SK-MEL-5 (cell line): ENCODE data around the gene PILRA. TPM values are rescaled to one million over a fixed set of nuclear protein-coding genes. Genes with fewer than 3 reads are reported as not detected.

Experiments
- DNase-seq: peaks from one replicate; pipeline ENCODE4 v3.0.0-alpha.2; 2016; ENCODE audit warnings: low read depth, low spot score
- in situ Hi-C: cut with HindIII; loops from 2 replicates; pipeline ENCODE4 v1.10.0; 2016; ENCODE audit warnings: low sequenced_read_pairs, high pct_unique_total_duplicates, low pct_unique_long_range_greater_than_20kb
- total RNA-seq: library from RNA; depleted of rRNA; stranded (reverse); fragments of >200 nt; shearing (Covaris generic); gene quantifications from 2 replicates; pipeline ENCODE4 v1.2.3, GENCODE V29; 2014

The PILRA gene
- total RNA-seq, 1 experiment from 2014 or later: not detected

DNA sequence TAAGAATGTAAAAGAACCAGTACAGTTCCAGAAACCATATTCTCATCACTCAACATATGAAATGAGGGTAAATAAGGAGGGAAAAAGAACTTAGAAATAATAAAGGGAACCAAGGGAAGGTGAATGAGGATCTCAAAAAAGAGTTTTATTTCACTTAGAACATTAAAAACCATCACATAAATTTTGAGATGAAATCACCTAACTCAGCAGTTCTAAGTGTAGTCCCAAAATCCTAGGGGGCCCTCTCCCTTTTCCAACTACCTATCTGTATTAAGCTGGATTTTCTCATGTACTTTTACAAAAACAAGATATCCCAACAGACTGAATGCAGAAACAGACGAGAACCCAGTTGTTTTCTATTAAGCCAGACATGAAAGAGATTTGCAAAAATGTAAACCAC is 52.1 kb downstream of the PILRA start:
- in situ Hi-C loops: no loop called here
- DNase-seq: no peak

DNA sequence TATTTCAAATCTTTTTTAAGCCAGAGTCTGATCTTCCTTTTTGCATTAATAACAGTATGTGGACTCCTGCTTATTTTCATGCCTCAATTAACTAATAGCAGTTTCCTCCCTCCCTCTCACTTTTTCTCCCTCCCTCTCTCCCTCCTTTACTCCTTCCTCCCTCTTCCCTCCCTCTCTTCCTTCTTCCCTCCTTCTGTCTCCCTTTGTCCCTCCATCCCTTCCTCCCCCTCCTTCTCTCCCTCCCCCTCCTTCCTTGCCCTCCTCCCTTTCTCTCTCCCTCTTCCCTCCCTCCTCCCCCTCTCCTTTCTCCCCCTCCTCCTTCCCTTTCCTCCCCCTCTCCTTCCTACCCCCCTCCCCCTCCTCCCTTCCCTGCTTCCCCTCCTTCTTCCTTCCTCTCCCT is 53.2 kb downstream of the PILRA start:
- in situ Hi-C loops: no loop called here
- DNase-seq: no peak

DNA sequence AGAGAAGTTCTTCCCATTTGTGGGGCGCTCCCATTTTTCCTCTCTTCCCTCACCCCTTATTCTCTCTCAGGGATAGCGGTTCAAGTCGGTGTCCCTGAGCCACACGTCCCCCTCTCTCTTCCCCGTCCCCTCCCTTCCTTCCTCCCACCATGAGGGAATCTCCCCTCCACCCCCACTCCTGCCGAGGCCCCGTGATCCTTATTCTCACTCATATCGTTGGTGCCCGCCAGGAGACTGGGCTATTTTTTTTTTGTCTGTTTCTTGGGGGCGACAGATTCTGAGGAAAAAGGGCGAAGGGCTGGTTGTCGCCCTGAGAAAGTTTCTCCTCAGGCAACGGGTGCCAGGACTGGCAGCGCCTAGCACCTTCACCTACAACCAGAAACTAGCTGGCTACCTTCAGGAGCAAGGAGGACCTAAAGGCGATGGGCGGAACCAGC is 54.5 kb downstream of the PILRA start:
- in situ Hi-C loops: no loop called here
- DNase-seq: no peak

DNA sequence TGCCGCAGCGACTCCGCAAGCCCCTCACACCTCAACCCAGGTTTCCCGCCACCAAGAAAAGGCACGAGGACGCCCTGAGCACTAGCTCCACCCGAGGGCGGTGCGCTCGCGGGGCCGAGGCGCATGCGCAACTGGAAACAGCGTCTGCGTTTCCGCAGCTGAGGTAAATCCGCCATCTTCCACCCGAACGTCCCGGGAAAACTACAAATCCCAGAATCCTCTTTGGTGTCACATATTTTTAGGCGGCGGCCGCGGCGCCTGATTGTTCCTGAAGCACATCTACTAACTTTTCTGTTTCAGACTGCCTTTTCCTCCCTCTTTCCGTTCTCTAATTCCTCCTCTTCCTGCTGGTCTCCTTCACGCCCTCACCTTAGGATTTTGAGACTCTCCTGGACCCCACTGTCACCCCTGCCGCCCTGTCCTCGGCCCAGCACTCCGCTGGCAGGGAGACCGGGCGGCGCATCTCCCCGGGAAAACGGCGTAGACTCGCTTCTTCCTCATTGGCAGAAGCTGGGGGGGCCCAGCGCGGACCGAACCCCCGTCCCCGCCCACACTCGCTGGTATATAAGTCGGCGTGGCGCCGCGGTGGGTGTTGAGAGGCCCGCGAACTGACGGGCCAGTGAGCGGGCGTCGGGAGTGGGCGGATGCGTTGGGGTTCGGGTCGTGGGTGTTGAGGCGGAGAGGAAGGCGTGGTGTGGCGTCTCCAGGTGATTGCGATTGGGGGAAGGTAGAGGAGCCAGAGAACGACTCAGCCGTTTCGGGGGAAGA is 55.1 kb downstream of the PILRA start, which contains the start of gene ZCWPW1:
Gene ZCWPW1 (minus strand): TSS at position 505 of the 768 bp plus-strand sequence. CDS start 8,054 bp downstream, outside the sequence.
- in situ Hi-C loops: no loop called here
- peak; percentile 98 for DNase-seq

DNA sequence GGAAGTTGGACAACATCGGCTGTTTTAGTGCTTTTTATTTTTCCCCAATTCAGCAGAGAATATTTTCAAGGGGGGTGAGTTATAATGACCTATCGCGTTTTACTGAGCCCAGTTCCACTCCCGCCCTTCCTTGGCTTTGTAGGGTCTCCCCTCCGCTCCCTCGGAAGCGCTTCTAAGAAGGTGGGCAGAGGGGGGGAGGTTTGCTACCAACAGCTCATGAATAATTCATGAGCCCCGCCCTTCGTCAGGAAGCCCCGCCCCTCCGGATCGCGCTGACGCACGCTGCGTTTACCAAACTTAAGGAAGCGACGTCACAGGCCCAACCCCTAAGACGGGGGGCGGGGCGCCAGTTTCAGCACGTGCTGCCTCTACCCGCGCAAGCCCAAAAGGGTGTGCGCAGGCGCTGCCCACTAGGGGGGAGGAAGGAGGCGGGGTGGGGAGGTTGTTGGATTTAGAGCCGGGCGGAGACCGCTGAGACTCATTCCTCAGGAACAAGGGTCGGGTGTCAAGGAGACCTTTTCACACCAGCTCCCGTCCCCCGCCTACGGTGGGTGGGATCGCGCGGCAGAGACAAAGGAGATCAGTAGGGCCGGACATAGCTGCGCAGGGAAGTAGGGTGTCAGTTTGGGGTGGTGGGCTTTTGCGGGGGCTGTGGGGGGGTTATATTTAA is 55.8 kb downstream of the PILRA start:
- DNase-seq: peak; percentile 100
- in situ Hi-C loops: no loop called here

DNA sequence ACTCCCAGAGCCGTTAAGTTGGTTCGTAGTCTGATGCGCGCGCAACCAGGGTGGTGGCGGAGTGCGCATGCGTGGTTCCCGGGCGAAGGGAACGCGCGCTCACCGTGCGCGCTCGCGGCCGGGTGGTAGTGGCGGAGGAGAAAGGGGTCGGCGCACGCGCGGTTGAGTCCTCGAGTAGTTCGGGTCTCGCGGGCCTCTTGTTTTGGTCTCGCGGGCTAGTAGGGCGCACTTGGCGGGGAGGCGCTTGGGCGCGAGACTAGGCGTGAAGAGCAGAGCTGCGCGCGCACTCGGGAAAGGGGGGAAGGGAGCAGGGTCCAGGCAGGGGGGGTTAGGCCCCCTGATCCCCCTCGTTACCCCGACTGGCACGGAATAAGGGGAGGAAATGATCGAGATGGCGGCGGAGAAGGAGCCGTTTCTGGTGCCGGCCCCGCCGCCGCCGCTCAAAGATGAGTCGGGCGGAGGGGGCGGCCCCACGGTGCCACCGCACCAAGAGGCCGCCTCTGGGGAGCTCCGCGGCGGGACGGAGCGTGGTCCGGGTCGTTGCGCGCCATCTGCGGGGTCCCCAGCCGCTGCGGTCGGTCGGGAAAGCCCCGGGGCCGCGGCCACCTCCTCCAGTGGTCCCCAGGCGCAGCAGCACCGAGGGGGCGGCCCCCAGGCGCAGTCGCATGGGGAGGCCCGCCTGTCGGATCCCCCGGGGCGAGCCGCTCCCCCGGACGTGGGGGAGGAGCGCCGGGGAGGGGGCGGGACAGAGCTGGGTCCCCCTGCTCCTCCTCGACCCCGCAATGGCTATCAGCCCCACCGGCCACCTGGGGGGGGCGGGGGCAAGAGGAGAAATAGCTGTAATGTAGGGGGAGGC is 56.6 kb downstream of the PILRA start, which contains the start of gene MEPCE:
Gene MEPCE (plus strand): TSS at position 195 of the 856 bp plus-strand sequence. CDS start 188 bp downstream, at position 383.
- peak; percentile 99 for DNase-seq
- in situ Hi-C loops: no loop called here

DNA sequence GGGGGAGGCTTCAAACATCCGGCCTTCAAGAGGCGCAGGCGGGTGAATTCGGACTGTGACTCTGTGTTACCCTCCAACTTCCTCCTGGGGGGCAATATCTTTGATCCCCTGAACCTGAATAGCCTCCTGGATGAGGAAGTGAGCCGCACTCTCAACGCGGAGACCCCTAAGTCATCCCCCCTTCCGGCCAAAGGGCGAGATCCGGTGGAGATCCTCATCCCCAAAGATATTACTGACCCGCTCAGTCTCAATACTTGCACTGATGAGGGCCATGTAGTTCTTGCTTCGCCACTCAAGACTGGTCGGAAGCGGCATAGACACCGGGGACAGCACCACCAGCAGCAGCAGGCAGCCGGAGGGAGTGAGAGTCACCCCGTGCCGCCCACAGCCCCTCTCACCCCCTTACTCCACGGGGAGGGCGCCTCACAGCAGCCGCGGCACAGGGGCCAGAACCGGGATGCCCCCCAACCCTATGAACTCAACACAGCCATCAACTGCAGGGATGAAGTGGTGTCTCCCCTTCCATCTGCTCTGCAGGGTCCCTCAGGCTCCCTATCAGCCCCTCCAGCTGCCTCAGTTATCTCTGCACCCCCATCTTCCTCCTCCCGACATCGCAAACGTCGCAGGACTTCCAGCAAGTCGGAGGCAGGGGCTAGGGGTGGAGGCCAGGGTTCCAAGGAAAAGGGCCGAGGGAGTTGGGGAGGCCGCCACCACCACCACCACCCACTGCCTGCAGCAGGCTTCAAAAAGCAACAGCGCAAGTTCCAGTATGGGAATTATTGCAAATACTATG is 57.4 kb downstream of the PILRA start:
- DNase-seq: no peak
- in situ Hi-C loops: no loop called here

DNA sequence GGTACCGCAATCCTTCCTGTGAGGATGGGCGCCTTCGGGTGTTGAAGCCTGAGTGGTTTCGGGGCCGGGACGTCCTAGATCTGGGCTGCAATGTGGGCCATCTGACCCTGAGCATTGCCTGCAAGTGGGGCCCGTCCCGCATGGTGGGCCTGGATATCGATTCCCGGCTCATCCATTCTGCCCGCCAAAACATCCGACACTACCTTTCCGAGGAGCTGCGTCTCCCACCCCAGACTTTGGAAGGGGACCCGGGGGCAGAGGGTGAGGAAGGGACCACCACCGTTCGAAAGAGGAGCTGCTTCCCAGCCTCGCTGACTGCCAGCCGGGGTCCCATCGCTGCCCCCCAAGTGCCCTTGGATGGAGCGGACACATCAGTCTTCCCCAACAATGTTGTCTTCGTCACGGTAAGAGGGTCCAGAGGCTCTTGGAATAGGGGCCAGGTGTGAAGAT is 58.0 kb downstream of the PILRA start:
- in situ Hi-C loops: no loop called here
- no peak for DNase-seq

DNA sequence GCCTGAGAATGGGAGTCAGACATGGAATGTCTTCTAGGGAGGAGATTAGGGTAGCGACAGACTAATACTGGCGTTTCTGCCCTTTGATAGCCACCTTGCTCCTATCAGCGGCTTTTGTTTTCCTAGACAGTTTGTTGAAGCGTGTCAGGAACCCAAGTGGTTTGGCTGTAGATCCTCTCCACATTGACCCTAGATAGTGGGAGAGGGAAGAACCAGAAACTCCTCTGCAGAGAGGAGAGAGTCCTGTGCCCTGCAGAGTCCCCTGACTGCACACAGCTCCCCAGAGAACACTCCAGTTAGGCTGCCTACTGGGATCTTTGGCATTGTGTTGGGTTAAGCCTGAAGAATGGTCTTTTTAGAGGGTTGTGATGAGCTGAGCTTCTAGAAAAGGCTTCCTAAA is 58.8 kb downstream of the PILRA start:
- in situ Hi-C loops: no loop called here
- DNase-seq: no peak

DNA sequence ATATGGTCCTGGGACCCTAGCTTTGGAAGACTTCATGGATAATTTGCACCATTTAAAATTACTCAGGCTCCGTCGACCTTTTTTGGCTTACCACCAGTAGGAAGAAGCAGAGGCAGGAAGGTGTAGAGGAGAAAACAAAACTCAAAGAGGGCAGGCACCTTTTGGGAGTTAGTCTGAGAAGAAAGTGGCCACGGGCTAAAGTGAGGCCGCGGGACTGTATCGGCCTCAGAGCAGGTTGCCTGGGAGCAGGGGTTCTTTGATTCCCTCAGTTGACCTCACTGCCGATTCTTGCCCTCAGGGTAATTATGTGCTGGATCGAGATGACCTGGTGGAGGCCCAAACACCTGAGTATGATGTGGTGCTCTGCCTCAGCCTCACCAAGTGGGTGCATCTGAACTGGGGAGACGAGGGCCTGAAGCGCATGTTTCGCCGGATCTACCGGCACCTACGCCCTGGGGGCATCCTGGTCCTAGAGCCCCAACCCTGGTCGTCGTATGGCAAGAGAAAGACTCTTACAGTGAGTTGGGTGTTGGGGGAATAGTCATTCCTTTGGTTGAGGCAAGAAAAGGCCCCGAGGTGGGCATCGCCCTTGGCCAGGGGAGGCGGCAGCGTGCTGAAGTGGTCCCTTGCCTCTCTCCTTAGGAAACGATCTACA is 59.5 kb downstream of the PILRA start:
- no peak for DNase-seq
- in situ Hi-C loops: no loop called here

DNA sequence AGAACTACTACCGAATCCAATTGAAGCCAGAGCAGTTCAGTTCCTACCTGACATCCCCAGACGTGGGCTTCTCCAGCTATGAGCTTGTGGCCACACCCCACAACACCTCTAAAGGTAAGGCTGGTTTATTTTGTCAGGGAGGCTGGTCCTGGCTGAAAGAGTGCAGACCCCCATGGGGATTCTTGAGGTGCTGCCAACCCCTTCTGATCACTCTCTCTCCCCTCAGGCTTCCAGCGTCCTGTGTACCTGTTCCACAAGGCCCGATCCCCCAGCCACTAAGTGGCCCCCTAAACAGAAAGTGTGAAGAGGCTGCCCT is 59.9 kb downstream of the PILRA start:
- no peak for DNase-seq
- in situ Hi-C loops: no loop called here

DNA sequence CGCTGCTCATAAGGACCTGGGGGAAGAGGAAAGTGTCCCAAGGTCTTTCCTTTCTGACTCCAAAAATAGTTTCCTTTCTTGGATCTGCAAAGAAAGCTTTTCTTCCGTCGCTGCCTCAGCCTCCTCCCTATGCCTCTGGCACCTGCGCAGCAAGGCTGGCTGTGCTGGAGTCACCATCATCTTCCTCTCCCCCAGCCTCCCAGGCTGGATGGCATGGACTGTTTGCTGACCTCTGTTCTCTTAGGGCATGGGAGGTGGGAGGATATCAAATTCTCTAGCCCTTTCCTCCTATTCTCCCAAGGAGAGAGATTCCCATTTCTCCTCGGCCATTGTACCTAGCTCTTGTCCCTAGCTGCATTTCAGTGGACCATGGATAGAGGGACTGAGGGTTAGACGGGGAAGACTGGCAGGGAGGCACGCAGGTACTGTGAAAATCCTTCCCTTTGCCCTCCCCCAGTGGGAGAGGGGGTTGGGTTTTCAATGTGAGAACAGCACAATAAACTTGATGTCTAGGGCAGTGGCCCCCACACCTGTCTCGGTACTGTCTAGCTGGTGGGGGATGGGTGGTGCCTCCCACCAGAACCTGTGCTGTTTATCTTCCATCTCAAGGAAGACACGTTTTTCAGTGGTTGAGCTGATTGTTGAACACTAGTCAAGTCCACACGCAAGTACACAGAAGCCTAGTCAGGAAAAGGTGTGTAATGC is 60.5 kb downstream of the PILRA start:
- no peak for DNase-seq
- in situ Hi-C loops: no loop called here

DNA sequence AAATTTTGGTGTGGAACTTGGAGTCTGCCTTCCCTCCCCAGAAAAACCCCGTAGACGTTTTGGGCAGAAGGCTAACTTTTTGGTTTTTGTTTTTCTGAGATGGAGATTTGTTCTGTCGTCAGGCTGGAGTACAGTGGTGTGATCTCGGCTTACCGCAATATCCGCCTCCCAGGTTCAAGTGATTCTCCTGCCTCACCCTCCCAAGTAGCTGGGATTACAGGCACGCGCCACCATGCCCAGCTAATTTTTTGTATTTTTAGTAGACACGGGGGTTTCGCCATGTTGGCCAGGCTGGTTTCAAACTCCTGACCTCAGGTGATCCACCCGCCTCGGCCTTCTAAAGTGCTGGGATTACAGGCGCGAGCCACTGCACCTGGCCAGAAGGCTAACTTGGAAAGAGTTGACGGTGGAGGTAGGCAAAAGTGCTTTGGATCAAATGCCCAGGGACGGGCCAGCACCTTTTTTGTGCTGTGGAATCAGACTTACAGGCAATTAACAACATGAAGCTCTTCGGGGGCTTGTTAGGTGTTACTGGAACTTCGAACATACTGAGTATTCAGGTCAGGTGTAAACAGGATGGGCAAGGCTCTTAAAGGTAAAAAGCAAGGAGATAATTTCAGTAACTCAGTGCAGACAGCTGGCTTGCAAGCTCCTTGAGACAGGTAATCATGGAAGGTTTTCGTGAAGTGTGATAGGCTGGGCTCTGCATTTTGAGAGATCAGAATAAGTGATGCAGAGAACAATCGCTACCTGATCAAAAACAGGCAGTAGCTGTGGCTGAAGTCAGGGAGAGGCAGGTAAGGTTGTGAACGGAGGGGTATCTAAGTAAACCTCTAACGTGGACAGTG is 61.2 kb downstream of the PILRA start:
- in situ Hi-C loops: no loop called here
- no peak for DNase-seq

DNA sequence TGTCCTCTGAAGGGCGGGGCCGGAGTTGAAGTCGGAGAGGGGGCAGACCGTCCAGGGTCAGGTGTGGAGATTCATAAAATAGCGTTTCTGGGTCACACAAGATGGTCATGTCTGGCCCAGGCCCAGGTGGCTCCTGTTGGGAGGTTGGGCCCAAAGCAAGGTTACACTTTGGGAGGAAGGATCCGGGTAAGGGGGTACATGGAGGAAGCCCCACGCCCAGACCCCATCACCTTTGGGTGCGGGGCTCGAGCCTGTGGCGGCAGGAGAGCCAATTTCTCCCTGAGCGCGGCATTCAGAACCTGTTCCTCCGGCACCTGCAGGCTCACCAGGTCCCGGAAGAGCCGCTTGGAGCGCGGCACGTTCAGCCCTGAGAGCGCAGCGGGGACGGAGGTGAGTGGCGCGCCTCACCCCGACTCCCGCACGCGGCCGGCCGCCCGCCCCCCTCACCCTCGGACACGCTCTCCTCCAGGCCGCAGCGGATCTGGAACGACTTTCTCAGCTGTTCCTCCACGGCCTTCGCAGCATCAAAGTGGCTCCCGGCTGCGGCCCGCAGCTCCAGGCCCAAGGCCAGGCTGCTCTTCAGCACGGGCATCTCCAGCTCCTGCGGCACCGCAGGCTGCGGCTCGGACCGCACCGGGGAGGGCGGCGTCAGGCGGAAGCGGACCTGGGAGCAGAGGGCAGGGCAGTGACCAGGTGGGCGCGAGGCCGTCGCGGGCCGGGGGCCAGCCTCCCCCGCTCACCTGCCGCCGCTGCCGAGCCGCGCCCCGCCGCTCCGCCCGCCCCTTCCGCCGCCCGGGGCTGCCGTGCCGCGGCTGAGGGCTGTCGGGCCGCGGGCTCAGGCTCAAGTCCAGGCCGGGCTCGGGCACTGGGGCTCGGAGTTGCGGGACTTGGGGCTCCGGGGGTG is 62.4 kb downstream of the PILRA start:
- DNase-seq: no peak
- in situ Hi-C loops: no loop called here
